ENCODE results near the gene NEK1. TPM values are rescaled to one million over a fixed set of nuclear protein-coding genes. Genes with fewer than 3 reads are reported as not detected.

NEK1 gene
- total RNA-seq, 2 donors from 2014 or later, result 12.2 to 15.1 TPM

DNA sequence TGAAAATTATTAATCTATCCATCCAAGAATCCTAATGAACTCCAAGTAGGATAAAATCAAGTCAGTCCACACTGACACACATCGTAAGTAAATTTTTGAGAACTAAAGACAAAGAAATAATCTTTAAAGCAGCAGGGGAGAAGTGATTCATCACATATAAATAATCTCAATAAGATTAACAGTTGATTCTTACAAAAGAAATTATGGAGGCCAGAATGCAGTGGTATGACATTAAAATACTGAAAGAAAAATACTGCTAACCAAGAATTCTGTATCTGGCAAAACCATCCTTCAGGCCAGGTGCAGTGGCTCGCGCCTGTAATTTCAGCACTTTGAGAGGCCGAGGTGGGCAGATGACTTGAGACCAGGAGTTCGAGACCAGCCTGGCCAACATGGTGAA is 245.6 kb downstream of the NEK1 start:
- no peaks in the 10 kb centered on the region for H3K4me1 Mint-ChIP-seq
- H3K9me3 Mint-ChIP-seq, result peaks cover 12% of the 10 kb centered on the region
- TF ChIP-seq, protein P1, sequence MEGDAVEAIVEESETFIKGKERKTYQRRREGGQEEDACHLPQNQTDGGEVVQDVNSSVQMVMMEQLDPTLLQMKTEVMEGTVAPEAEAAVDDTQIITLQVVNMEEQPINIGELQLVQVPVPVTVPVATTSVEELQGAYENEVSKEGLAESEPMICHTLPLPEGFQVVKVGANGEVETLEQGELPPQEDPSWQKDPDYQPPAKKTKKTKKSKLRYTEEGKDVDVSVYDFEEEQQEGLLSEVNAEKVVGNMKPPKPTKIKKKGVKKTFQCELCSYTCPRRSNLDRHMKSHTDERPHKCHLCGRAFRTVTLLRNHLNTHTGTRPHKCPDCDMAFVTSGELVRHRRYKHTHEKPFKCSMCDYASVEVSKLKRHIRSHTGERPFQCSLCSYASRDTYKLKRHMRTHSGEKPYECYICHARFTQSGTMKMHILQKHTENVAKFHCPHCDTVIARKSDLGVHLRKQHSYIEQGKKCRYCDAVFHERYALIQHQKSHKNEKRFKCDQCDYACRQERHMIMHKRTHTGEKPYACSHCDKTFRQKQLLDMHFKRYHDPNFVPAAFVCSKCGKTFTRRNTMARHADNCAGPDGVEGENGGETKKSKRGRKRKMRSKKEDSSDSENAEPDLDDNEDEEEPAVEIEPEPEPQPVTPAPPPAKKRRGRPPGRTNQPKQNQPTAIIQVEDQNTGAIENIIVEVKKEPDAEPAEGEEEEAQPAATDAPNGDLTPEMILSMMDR (conservative IDR thresholded peaks at IDR 0.05), result no peak
- H3K4me3 ChIP-seq (ENCODE audit: low read length), result no peak overlapping the region
- H3K4me1 ChIP-seq (ENCODE audit: control insufficient read depth, insufficient read depth, low read length), result no peaks in the 10 kb centered on the region
- no peaks in the 10 kb centered on the region for H3K27me3 ChIP-seq (ENCODE audit: control insufficient read depth, insufficient read depth, low read length, poor library complexity, severe bottlenecking)
- no peak overlapping the region for H3K27ac ChIP-seq (ENCODE audit: low read depth, low read length)
- H3K36me3 Mint-ChIP-seq (ENCODE audit: low read depth), result no peaks in the 10 kb centered on the region
- DNase-seq, result no peak
- H3K36me3 ChIP-seq (ENCODE audit: control insufficient read depth, insufficient read depth, low read length), result no peaks in the 10 kb centered on the region
- WGBS, 2 experiments (ENCODE audit: insufficient coverage in 1 of 2, insufficient read length in 1 of 2), result 94% methylated on average over 3 to 5 of the region's 5 CpGs
- H3K9ac ChIP-seq (ENCODE audit: extremely low read depth, low read length, poor library complexity, severe bottlenecking), result no peak overlapping the region
- no peaks in the 10 kb centered on the region for H3K27me3 Mint-ChIP-seq (ENCODE audit: insufficient read depth)
- H3K27ac Mint-ChIP-seq, result no peak overlapping the region
- H3K9me3 ChIP-seq (ENCODE audit: control insufficient read depth, low read length), result peaks cover 19% of the 10 kb centered on the region
- no peak overlapping the region for H3K4me3 Mint-ChIP-seq

DNA sequence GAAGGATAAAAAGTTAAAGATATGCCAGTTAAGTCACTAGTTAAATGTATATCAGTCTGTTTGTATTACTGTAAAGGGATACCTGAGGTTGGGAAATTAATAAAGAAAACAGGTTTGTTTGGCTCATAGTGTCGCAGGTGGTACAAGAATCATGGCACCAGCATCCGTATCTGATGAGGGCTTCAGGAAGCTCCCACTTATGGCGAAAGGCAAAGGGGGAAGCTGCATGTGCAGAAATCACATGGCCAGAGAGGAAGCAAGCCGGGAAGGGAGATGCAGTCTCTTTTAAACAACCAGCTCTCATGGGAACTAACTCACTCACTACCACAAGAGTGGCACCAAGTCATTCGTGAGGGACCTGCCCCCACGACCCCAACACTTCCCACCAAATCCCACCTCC is 249.8 kb downstream of the NEK1 start:
- no peaks in the 10 kb centered on the region for H3K27me3 ChIP-seq (ENCODE audit: control insufficient read depth, insufficient read depth, low read length, poor library complexity, severe bottlenecking)
- Mint-ChIP-seq H3K4me1 (no peaks in the 10 kb centered on the region), H3K9me3 (peaks cover 12% of the 10 kb centered on the region), H3K27ac (no peak overlapping the region), H3K4me3 (no peak overlapping the region), H3K27me3 (ENCODE audit: insufficient read depth) (no peaks in the 10 kb centered on the region), H3K36me3 (ENCODE audit: low read depth) (no peaks in the 10 kb centered on the region)
- TF ChIP-seq, protein P1 (conservative IDR thresholded peaks at IDR 0.05), result no peak
- no peak overlapping the region for H3K4me3 ChIP-seq (ENCODE audit: low read length)
- DNase-seq, result no peak
- no peaks in the 10 kb centered on the region for H3K4me1 ChIP-seq (ENCODE audit: control insufficient read depth, insufficient read depth, low read length)
- no peaks in the 10 kb centered on the region for H3K36me3 ChIP-seq (ENCODE audit: control insufficient read depth, insufficient read depth, low read length)
- H3K9ac ChIP-seq (ENCODE audit: extremely low read depth, low read length, poor library complexity, severe bottlenecking), result no peak overlapping the region
- H3K27ac ChIP-seq (ENCODE audit: low read depth, low read length), result no peak overlapping the region
- peaks cover 17% of the 10 kb centered on the region for H3K9me3 ChIP-seq (ENCODE audit: control insufficient read depth, low read length)
- 78 to 89% methylated on average over 3 to 6 of the region's 6 CpGs for WGBS, 2 experiments (ENCODE audit: insufficient coverage in 1 of 2, insufficient read length in 1 of 2)

DNA sequence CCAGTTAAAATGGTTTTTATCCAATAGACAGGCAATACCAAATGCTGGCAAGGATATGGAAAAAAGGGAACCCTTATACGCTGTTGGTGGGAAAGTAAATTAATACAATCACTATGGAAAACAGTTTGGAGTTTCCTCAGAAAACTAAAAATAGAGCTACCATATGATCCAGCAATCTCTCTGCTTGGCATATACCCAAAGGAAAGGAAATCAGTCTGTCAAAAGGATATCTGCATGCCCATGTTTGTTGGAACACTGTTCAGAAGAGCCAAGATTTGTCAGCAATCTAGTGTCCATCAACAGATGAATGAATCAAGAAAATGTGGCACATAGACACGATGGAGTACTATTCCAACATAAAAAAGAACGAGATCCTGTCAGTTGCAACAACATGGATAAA is 250.6 kb downstream of the NEK1 start:
- no peak for DNase-seq
- Mint-ChIP-seq H3K27me3 (ENCODE audit: insufficient read depth) (no peaks in the 10 kb centered on the region), H3K9me3 (peaks cover 10% of the 10 kb centered on the region), H3K4me3 (no peak overlapping the region), H3K27ac (no peak overlapping the region), H3K36me3 (ENCODE audit: low read depth) (no peaks in the 10 kb centered on the region), H3K4me1 (no peaks in the 10 kb centered on the region)
- H3K9ac ChIP-seq (ENCODE audit: extremely low read depth, low read length, poor library complexity, severe bottlenecking), result no peak overlapping the region
- 90 to 91% methylated on average over 3 of the region's 3 CpGs for WGBS, 2 experiments (ENCODE audit: insufficient coverage in 1 of 2, insufficient read length in 1 of 2)
- H3K27me3 ChIP-seq (ENCODE audit: control insufficient read depth, insufficient read depth, low read length, poor library complexity, severe bottlenecking), result no peaks in the 10 kb centered on the region
- H3K36me3 ChIP-seq (ENCODE audit: control insufficient read depth, insufficient read depth, low read length), result no peaks in the 10 kb centered on the region
- no peaks in the 10 kb centered on the region for H3K4me1 ChIP-seq (ENCODE audit: control insufficient read depth, insufficient read depth, low read length)
- no peak overlapping the region for H3K27ac ChIP-seq (ENCODE audit: low read depth, low read length)
- H3K9me3 ChIP-seq (ENCODE audit: control insufficient read depth, low read length), result peaks cover 10% of the 10 kb centered on the region
- TF ChIP-seq, protein P1 (conservative IDR thresholded peaks at IDR 0.05), result no peak
- H3K4me3 ChIP-seq (ENCODE audit: low read length), result no peak overlapping the region

All from endodermal cell (in vitro differentiated cells).